SU-DHL-6 (cell line): ENCODE measurements around the gene AP3S1.

Experiments
- EZH2phosphoT487 ChIP-seq: fragments of 200-600 bp; sonication (generic), shearing (Covaris generic); conservative IDR thresholded peaks from 2 replicates; pipeline ENCODE4 v1.6.1; 2018; ENCODE audit warnings: mild to moderate bottlenecking, antibody characterized with exemption, low read length, moderate library complexity, mixed read lengths
- TF ChIP-seq, protein P1 (sequence below): fragments of 200-600 bp; sonication (generic); IDR thresholded peaks from one replicate; pipeline ENCODE4 v1.5.1; 2017; ENCODE audit warnings: antibody characterized with exemption, mild to moderate bottlenecking, low read length, moderate library complexity; ENCODE audit not compliant: insufficient read depth, poor library complexity, severe bottlenecking

DNA sequence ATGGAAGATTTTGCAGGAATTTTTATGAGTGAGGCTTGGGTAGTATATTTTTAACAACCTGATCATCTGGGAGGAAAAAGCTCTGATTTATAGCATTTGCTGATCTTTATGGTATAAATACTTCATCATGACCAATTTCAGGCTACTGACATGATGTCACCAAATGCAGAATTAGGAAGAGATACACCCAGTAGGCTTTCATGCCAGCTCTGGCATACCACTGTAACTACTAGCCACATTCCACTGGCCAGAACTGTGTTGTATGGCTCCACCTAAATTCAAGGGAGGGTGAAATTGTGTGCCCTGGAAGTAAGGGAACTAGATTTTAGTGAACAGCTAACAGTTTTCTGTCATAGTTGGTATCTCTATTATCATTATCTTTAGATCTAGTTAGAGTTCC lies 17.6 kb downstream of the AP3S1 start:
- TF ChIP-seq, protein P1, sequence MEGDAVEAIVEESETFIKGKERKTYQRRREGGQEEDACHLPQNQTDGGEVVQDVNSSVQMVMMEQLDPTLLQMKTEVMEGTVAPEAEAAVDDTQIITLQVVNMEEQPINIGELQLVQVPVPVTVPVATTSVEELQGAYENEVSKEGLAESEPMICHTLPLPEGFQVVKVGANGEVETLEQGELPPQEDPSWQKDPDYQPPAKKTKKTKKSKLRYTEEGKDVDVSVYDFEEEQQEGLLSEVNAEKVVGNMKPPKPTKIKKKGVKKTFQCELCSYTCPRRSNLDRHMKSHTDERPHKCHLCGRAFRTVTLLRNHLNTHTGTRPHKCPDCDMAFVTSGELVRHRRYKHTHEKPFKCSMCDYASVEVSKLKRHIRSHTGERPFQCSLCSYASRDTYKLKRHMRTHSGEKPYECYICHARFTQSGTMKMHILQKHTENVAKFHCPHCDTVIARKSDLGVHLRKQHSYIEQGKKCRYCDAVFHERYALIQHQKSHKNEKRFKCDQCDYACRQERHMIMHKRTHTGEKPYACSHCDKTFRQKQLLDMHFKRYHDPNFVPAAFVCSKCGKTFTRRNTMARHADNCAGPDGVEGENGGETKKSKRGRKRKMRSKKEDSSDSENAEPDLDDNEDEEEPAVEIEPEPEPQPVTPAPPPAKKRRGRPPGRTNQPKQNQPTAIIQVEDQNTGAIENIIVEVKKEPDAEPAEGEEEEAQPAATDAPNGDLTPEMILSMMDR = no peak
- TF ChIP-seq EZH2phosphoT487 = no peak
